Endothelial cell of umbilical vein (primary cell): ENCODE results near the gene SKAP1.

Experiments
- EZH2 ChIP-seq: IDR thresholded peaks from 2 replicates; pipeline ENCODE4 v1.6.1; 2012; ENCODE audit warnings: borderline replicate concordance, low read depth, mild to moderate bottlenecking, moderate library complexity, low read length, inconsistent platforms; ENCODE audit not compliant: severe bottlenecking
- MYC ChIP-seq: IDR thresholded peaks from one replicate; pipeline ENCODE4 v1.6.1; 2011; ENCODE audit warnings: mild to moderate bottlenecking, low read depth, low read length
- TF ChIP-seq, protein P1 (sequence below), 2 donors: IDR thresholded peaks; 1 replicate in 1 of 2; 2 replicates in 1 of 2; pipeline ENCODE4 v1.5.1; 2011; ENCODE audit warnings: low read length in 2 of 2, mild to moderate bottlenecking in 2 of 2, moderate library complexity in 2 of 2, control low read depth in 1 of 2, inconsistent platforms in 1 of 2, low read depth in 1 of 2; ENCODE audit not compliant: insufficient read depth in 1 of 2; ENCODE audit errors: extremely low read depth in 1 of 2

DNA sequence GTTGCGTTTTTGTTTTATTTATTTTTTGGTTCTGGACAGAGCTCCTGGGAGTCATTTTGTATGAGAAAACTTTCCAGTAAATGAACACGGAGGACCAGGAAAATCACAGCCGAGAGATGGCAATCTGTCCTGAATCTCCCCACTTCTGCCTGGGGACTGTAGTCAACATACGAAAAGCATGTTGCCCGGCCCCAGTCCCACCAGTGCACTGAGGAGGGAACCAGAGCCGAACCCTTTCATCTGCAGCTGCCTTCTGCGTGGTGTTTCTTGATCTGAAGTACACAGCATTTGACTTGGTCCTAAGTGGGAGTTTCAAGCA lies 303.5 kb downstream of the SKAP1 start:
- no peak for TF ChIP-seq EZH2
- TF ChIP-seq, protein P1, sequence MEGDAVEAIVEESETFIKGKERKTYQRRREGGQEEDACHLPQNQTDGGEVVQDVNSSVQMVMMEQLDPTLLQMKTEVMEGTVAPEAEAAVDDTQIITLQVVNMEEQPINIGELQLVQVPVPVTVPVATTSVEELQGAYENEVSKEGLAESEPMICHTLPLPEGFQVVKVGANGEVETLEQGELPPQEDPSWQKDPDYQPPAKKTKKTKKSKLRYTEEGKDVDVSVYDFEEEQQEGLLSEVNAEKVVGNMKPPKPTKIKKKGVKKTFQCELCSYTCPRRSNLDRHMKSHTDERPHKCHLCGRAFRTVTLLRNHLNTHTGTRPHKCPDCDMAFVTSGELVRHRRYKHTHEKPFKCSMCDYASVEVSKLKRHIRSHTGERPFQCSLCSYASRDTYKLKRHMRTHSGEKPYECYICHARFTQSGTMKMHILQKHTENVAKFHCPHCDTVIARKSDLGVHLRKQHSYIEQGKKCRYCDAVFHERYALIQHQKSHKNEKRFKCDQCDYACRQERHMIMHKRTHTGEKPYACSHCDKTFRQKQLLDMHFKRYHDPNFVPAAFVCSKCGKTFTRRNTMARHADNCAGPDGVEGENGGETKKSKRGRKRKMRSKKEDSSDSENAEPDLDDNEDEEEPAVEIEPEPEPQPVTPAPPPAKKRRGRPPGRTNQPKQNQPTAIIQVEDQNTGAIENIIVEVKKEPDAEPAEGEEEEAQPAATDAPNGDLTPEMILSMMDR (IDR thresholded peaks at IDR 0.05; ENCODE audit: extremely low read depth in 1 of 2, insufficient read depth in 1 of 2, low read depth in 1 of 2, low read length in 2 of 2): no peak
- no peak for TF ChIP-seq MYC
